ENCODE measurements around the gene YIPF5.

YIPF5 gene

GRCh38 chr5:144183254-144183889 lies 12.9 kb upstream of the YIPF5 start:
- DNase-seq (ENCODE audit: low read depth), result peak; percentile 66
- TF ChIP-seq CTCF (IDR thresholded peaks at IDR 0.05; ENCODE audit: low read length, missing control alignments), result peak; percentile 70
- H3K4me3 ChIP-seq (replicated peaks; ENCODE audit: low read depth, low read length), result no peak overlapping the region

DNA sequence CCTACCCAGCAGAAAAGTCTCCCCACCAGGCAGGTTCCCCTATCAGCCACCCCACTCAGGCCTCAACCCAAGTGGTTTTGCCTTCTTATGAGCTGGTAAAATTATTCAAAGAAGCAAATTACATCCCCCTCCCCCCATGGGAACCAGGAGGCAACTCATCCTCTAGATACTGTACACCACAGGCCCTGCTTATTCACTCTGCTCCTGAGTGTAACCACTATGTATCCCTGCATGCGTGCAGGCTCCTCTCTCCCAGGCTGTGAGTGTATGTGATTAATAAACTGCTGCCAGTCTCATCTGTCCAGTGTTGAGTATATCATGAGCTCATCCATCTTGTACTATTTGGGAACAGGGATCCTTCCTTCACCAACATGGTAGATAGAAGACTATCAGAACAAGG lies 8.8 kb upstream of the YIPF5 start:
- TF ChIP-seq CTCF (IDR thresholded peaks at IDR 0.05; ENCODE audit: low read length, missing control alignments), result no peak
- DNase-seq (ENCODE audit: low read depth), result no peak
- H3K4me3 ChIP-seq (replicated peaks; ENCODE audit: low read depth, low read length), result no peak overlapping the region

DNA sequence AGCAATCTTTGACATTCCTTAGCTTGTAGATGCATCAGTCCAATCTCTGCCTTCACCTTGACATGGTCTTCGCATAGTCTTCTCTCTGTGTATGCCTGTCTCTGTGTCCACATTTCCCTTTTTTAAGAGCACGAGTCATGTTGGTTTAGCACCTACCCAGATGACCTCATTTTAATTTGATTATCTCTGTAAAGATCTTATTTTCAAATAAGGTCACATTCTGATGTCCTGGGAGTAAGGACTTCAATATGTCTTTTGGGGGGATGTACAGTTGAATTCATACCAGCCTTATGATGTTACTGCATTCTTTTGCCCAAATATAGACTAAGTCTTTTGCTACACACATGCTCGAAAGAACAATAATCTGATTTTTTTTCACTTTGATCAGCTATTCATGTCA lies 7.1 kb upstream of the YIPF5 start:
- TF ChIP-seq CTCF (IDR thresholded peaks at IDR 0.05; ENCODE audit: low read length, missing control alignments), result no peak
- no peak for DNase-seq (ENCODE audit: low read depth)
- H3K4me3 ChIP-seq (replicated peaks; ENCODE audit: low read depth, low read length), result no peak overlapping the region

DNA sequence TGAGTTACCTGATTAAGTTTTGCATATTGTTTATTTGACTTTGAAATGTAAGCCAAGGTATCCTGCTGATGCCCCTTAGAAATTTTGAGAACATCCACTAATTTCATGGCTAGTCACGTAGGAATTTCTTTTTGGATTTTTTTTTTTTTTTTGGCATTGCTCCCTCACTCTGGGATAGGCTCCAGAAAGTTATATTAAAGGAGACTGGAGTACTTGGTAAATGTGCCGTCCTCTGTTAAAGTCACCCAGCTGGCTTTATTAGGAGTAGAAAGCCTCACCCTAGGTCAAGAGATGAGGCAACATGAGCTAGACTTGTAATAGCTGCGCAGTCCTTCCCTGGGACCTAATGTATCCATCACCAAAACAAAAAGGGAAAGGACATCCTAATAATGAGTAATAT lies 3.3 kb upstream of the YIPF5 start:
- no peak for DNase-seq (ENCODE audit: low read depth)
- no peak overlapping the region for H3K4me3 ChIP-seq (replicated peaks; ENCODE audit: low read depth, low read length)
- no peak for TF ChIP-seq CTCF (IDR thresholded peaks at IDR 0.05; ENCODE audit: low read length, missing control alignments)

DNA sequence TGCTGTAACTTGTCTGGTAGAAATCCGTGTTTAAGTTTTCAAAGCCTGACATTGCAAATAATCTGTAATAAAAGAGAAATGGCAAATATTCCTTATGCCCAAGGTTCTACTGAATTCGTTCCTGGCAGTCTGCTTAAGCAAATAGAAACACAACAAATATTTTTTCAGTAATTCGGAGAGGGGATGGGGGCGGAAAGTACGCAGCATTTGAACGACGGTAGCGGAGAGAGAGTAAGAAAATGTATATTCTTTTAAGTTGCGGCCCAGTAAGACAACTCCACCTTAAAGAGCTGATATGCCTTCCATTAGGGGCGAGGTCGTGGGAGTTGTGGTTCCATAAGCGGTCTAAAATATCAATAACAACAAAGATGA lies 569 bp downstream of the YIPF5 start:
- DNase-seq (ENCODE audit: low read depth), result no peak
- TF ChIP-seq CTCF (IDR thresholded peaks at IDR 0.05; ENCODE audit: low read length, missing control alignments), result no peak
- peak overlapping the region; percentile 88 for H3K4me3 ChIP-seq (replicated peaks; ENCODE audit: low read depth, low read length)

DNA sequence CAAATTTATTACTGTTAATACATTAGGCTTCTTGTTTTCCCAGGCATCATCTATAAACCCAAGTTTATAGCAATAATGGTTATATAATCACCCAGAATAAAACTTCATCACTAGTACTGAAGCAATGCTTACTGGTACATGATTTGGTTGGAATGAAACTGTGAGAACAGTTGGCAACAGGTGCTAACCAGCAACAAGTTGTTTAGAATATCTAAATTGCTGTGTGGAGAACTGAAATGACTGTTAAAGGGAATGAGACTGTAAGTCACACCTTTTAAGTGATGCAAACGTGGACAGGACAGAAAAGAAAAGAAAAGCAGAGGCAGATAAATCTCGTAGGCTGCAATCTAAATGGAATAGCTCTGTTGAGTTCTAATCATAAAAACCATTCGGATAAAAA lies 2.5 kb downstream of the YIPF5 start:
- H3K4me3 ChIP-seq (replicated peaks; ENCODE audit: low read depth, low read length), result peak overlapping the region; percentile 88
- TF ChIP-seq CTCF (IDR thresholded peaks at IDR 0.05; ENCODE audit: low read length, missing control alignments), result no peak
- no peak for DNase-seq (ENCODE audit: low read depth)

DNA sequence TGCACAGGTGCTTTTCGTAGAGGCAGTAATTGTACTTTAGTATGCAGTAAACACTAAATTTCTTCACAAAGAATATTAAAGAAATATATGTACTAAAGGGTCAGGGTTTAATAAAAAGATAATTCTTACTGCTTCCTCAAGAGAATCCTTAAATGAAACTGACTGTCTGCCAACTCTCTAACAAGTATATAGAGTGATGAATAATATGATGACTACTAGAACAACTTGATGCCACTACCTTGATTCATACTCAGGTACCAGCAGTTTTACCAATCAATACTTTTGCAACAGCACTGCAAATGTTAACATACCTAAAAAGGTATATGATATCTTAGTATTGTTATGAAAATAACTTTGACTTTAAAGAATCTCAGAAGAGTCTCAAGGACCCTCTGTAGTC lies 3.8 kb downstream of the YIPF5 start:
- no peak overlapping the region for H3K4me3 ChIP-seq (replicated peaks; ENCODE audit: low read depth, low read length)
- no peak for TF ChIP-seq CTCF (IDR thresholded peaks at IDR 0.05; ENCODE audit: low read length, missing control alignments)
- no peak for DNase-seq (ENCODE audit: low read depth)

All from fibroblast of pulmonary artery (primary cell).